Karpas-422 (cell line): ENCODE measurements around the gene EPS8L2. TPM values are rescaled to one million over a fixed set of nuclear protein-coding genes. Genes with fewer than 3 reads are reported as not detected.

Experiments used
- DNase-seq: peaks from one replicate; pipeline ENCODE4 v3.0.0-alpha.2; 2015
- H2AFZ ChIP-seq: fragments of 200-600 bp; sonication (generic); 2 replicates; pipeline ENCODE4 v1.6.1; 2014; ENCODE audit warnings: antibody characterized with exemption, low read length, mixed read lengths
- H3K27ac ChIP-seq: fragments of 200-600 bp; sonication (generic); 2 replicates; pipeline ENCODE4 v1.5.1; 2014; ENCODE audit warnings: mild to moderate bottlenecking, low read length, moderate library complexity
- H3K27me3 ChIP-seq: fragments of 200-600 bp; sonication (generic); 2 replicates; pipeline ENCODE4 v1.6.1; 2014; ENCODE audit warnings: low read length, mixed read lengths
- H3K36me3 ChIP-seq: fragments of 200-600 bp; sonication (generic); 2 replicates; pipeline ENCODE4 v1.6.1; 2014; ENCODE audit warnings: low read length, mixed read lengths; ENCODE audit not compliant: insufficient read depth
- H3K4me1 ChIP-seq: fragments of 200-600 bp; sonication (generic); 2 replicates; pipeline ENCODE4 v1.6.1; 2014; ENCODE audit warnings: mild to moderate bottlenecking, low read length, mixed read lengths
- H3K4me2 ChIP-seq: fragments of 200-600 bp; sonication (generic); 2 replicates; pipeline ENCODE4 v1.6.1; 2014; ENCODE audit warnings: low read length, low read depth, mild to moderate bottlenecking; ENCODE audit not compliant: poor library complexity, severe bottlenecking
- H3K4me3 ChIP-seq: fragments of 200-600 bp; sonication (generic); 2 replicates; pipeline ENCODE4 v1.5.1; 2014; ENCODE audit warnings: mild to moderate bottlenecking, antibody characterized with exemption, low read length, mixed read lengths
- H3K79me2 ChIP-seq: fragments of 200-600 bp; sonication (generic); 2 replicates; pipeline ENCODE4 v1.6.1; 2014; ENCODE audit warnings: mild to moderate bottlenecking, low read length, mixed read lengths
- H3K9ac ChIP-seq: fragments of 200-600 bp; sonication (generic); 2 replicates; pipeline ENCODE4 v1.6.0; 2014; ENCODE audit warnings: low read length
- H3K9me2 ChIP-seq: fragments of 200-600 bp; sonication (generic), shearing (Covaris generic); replicated peaks from 2 replicates; pipeline ENCODE4 v1.6.0; 2014; ENCODE audit warnings: mild to moderate bottlenecking, low read length, moderate library complexity; ENCODE audit not compliant: insufficient read depth
- H3K9me3 ChIP-seq: fragments of 300-700, 200-600 bp; sonication (generic); 2 replicates; pipeline ENCODE4 v1.6.1; 2014; ENCODE audit warnings: low read length, mixed read lengths
- H4K20me1 ChIP-seq: fragments of 200-600 bp; sonication (generic); 2 replicates; pipeline ENCODE4 v1.6.1; 2014; ENCODE audit warnings: mild to moderate bottlenecking, antibody characterized with exemption, low read length, low read depth; ENCODE audit not compliant: insufficient read depth
- total RNA-seq: library from RNA; depleted of rRNA; stranded (reverse); fragments of >200 nt; shearing (Covaris generic); gene quantifications from 2 replicates; pipeline ENCODE4 v1.2.3, GENCODE V29; 2014; ENCODE audit warnings: low replicate concordance

The EPS8L2 gene
- total RNA-seq, 1 experiment from 2014 or later, result 2.3 TPM

DNA sequence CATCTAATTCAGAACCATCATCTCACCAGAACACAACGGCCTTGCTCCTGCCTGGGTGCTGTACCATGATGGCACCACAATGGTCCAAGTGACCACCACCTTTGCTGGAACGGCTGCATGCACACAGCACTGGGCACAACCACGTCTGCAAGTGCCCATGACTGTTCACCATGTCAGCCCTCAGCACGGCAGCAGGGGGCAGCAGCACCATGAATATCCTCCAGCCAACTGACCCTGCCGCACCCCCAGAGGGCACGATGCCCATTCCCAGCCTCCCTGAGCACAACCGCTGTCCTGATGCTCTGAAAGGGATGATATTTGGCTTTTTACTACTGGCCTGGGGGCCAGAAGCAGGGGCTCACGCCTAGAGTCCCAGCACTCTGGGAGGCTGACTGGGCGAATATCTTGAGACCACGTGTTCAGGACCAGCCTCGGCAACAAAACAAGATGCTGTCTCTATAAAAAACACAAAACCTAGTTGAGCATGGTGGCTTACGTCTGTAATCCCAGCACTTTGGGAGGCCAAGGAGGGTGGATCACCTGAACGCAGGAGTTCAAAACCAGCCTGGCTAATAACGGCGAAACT is 43.2 kb upstream of the EPS8L2 start:
- H3K36me3 ChIP-seq, result peaks cover 29% of the 10 kb centered on the region
- peak; percentile 78 for DNase-seq

DNA sequence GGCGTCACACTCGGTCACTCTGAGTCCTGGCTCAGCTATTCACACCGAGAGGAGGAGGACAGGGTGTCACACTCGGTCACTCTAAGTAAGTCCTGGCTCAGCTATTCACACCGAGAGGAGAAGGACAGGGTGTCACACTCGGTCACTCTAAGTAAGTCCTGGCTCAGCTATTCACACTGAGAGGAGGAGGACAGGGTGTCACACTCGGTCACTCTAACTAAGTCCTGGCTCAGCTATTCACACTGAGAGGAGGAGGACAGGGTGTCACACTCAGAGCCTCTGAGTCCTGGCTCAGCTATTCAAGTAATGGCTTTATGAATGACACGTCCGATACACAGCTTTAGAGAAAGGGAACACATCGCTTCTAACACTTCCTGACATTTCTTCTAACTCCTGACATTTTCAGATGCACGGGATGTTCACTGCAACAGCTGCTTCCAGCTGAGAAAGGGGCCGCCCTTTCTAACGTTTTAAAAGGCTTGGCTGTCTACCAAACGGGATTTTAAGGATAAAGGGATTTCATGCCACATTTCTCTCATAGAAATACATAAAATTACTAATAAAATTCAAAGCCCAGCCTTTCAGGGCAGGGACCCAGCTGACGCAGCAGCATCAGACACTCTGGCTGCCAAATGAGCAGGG is 40.8 kb upstream of the EPS8L2 start:
- no peaks in the 10 kb centered on the region for H3K9me3 ChIP-seq
- H3K4me2 ChIP-seq, result no peak overlapping the region
- H3K27me3 ChIP-seq, result no peaks in the 10 kb centered on the region
- no peak overlapping the region for H2AFZ ChIP-seq
- no peak overlapping the region for H3K4me3 ChIP-seq
- no peaks in the 10 kb centered on the region for H3K9me2 ChIP-seq
- peaks cover 13% of the 10 kb centered on the region for H3K4me1 ChIP-seq
- no peak overlapping the region for H3K27ac ChIP-seq
- no peak for DNase-seq
- no peak overlapping the region for H3K9ac ChIP-seq
- H3K36me3 ChIP-seq, result peaks cover 22% of the 10 kb centered on the region
- H4K20me1 ChIP-seq, result peaks cover 32% of the 10 kb centered on the region
- H3K79me2 ChIP-seq, result no peaks in the 10 kb centered on the region

More for the DNA sequence above, 43.2 kb upstream of the EPS8L2 start:
- no peak overlapping the region for H2AFZ ChIP-seq
- no peak overlapping the region for H3K4me3 ChIP-seq
- H3K9ac ChIP-seq, result no peak overlapping the region
- no peaks in the 10 kb centered on the region for H3K79me2 ChIP-seq
- no peak overlapping the region for H3K27ac ChIP-seq
- H3K4me2 ChIP-seq, result no peak overlapping the region
- no peaks in the 10 kb centered on the region for H3K27me3 ChIP-seq
- H4K20me1 ChIP-seq, result peaks cover 52% of the 10 kb centered on the region
- H3K9me2 ChIP-seq, result no peaks in the 10 kb centered on the region
- peaks cover 23% of the 10 kb centered on the region for H3K4me1 ChIP-seq
- H3K9me3 ChIP-seq, result no peaks in the 10 kb centered on the region

DNA sequence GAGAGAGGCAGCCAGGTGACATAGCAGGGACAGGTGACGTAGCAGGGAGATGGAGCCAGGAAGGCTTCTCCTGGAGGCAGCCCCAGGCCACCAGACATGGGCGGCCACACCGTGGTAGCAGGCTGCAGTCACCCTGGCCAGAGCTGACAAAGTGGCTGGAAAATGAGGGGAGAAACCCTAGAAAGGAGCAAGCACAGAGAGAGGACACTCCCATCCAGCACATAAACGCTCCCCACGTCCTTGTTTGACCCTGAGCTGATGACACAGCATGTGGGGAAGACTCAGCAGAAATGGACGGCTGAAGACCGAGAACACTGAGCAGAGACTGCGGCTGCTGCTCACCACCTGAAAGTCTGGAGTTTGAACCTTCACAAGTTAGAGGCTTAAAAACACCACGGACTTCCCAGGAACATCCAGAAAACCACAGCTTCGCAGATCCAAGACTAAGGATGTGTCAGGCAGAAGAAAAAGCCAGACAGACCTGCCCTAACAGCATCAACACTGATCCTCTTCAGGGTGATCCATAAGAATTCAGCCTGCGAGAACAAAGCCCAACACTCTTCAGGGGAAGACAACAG is 40.2 kb upstream of the EPS8L2 start:
- no peak overlapping the region for H3K9ac ChIP-seq
- H4K20me1 ChIP-seq, result peaks cover 26% of the 10 kb centered on the region
- no peaks in the 10 kb centered on the region for H3K79me2 ChIP-seq
- H3K36me3 ChIP-seq, result peaks cover 22% of the 10 kb centered on the region
- H3K4me2 ChIP-seq, result no peak overlapping the region
- no peak for DNase-seq
- no peaks in the 10 kb centered on the region for H3K9me3 ChIP-seq
- H3K27ac ChIP-seq, result no peak overlapping the region
- peaks cover 7% of the 10 kb centered on the region for H3K4me1 ChIP-seq
- H3K9me2 ChIP-seq, result no peaks in the 10 kb centered on the region
- H2AFZ ChIP-seq, result no peak overlapping the region
- no peak overlapping the region for H3K4me3 ChIP-seq
- no peaks in the 10 kb centered on the region for H3K27me3 ChIP-seq

DNA sequence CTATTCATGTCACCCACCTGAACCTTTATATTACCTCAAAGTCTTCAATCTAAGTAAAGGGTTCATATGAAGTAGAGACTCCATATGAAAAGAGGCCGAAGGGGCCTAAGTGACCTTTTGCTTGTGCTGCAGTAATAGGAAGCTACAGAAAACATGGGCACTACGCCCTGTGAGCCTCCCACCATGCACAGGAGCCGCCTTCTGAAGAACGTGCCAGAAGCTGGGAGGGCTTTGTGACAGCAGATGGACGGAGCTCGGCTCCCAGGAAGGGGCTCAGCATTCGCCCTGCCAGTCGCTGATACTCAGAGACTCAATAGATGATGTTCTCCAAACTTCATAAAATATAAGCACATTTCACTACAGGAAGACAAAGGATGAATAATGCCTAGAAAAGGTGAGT is 32.2 kb upstream of the EPS8L2 start:
- Histone ChIP-seq H3K4me1 (no peaks in the 10 kb centered on the region), H3K79me2 (no peaks in the 10 kb centered on the region), H3K36me3 (peaks cover 17% of the 10 kb centered on the region), H3K4me2 (no peak overlapping the region), H2AFZ (no peak overlapping the region), H3K27me3 (no peaks in the 10 kb centered on the region), H3K9me2 (no peaks in the 10 kb centered on the region), H3K9me3 (no peaks in the 10 kb centered on the region), H4K20me1 (no peaks in the 10 kb centered on the region), H3K27ac (no peak overlapping the region), H3K4me3 (no peak overlapping the region), H3K9ac (no peak overlapping the region)
- DNase-seq, result no peak

- Histone ChIP-seq H3K27ac (no peak overlapping the region), H3K36me3 (peaks cover 17% of the 10 kb centered on the region), H3K4me3 (no peak overlapping the region), H3K9me3 (no peaks in the 10 kb centered on the region), H3K9me2 (no peaks in the 10 kb centered on the region), H4K20me1 (no peaks in the 10 kb centered on the region), H3K9ac (no peak overlapping the region), H3K27me3 (no peaks in the 10 kb centered on the region), H3K4me1 (no peaks in the 10 kb centered on the region), H2AFZ (no peak overlapping the region), H3K79me2 (no peaks in the 10 kb centered on the region), H3K4me2 (no peak overlapping the region)
- DNase-seq, result no peak
Measured at GRCh38 chr11:674406-674805, 31.6 kb upstream of the EPS8L2 start.

- peaks cover 15% of the 10 kb centered on the region for H3K36me3 ChIP-seq
- H3K4me1 ChIP-seq, result no peaks in the 10 kb centered on the region
- H3K4me3 ChIP-seq, result no peak overlapping the region
- H3K9me3 ChIP-seq, result no peaks in the 10 kb centered on the region
- no peaks in the 10 kb centered on the region for H3K27me3 ChIP-seq
- H3K4me2 ChIP-seq, result no peak overlapping the region
- no peak overlapping the region for H2AFZ ChIP-seq
- no peak overlapping the region for H3K27ac ChIP-seq
- H3K79me2 ChIP-seq, result no peaks in the 10 kb centered on the region
- no peak overlapping the region for H3K9ac ChIP-seq
- H3K9me2 ChIP-seq, result no peaks in the 10 kb centered on the region
- DNase-seq, result no peak
- H4K20me1 ChIP-seq, result no peaks in the 10 kb centered on the region
Measured at GRCh38 chr11:678297-678696, 27.7 kb upstream of the EPS8L2 start.

GRCh38 chr11:679271-680207 is 26.5 kb upstream of the EPS8L2 start:
- Histone ChIP-seq H2AFZ (no peak overlapping the region), H3K27ac (no peak overlapping the region), H3K79me2 (no peaks in the 10 kb centered on the region), H3K9ac (no peak overlapping the region), H3K4me2 (no peak overlapping the region), H3K36me3 (peaks cover 15% of the 10 kb centered on the region; the same call in 1 of the 2 replicates), H3K4me3 (no peak overlapping the region), H3K27me3 (no peaks in the 10 kb centered on the region), H3K4me1 (no peaks in the 10 kb centered on the region), H3K9me2 (no peaks in the 10 kb centered on the region), H3K9me3 (no peaks in the 10 kb centered on the region), H4K20me1 (no peaks in the 10 kb centered on the region)
- DNase-seq, result no peak

- Histone ChIP-seq H3K36me3 (peaks cover 17% of the 10 kb centered on the region; the same call in 1 of the 2 replicates), H3K9me2 (no peaks in the 10 kb centered on the region), H3K27me3 (no peaks in the 10 kb centered on the region), H3K27ac (no peak overlapping the region), H3K9ac (no peak overlapping the region), H2AFZ (no peak overlapping the region), H3K79me2 (no peaks in the 10 kb centered on the region), H4K20me1 (no peaks in the 10 kb centered on the region), H3K4me1 (no peaks in the 10 kb centered on the region), H3K4me3 (no peak overlapping the region), H3K4me2 (no peak overlapping the region), H3K9me3 (no peaks in the 10 kb centered on the region)
- no peak for DNase-seq
Measured at GRCh38 chr11:680476-680875, 25.6 kb upstream of the EPS8L2 start.
